Fibroblast of skin of right biceps (primary cell): ENCODE data around the gene PLA2G2D.
"Not testable (repeated sequence)": the region's sequence is repeated elsewhere in the genome, so short reads cannot be mapped to it uniquely, and the experiment has no call there.

Source experiments
- DNase-seq: peaks from one replicate; pipeline ENCODE4 v3.0.0-alpha.2; 2013

The PLA2G2D gene

GRCh38 chr1:20142001-20142710 is 22.8 kb upstream of the PLA2G2D start:
- no peak for DNase-seq

- no peak for DNase-seq
Observed at GRCh38 chr1:20141466-20141865, 22.1 kb upstream of the PLA2G2D start.

GRCh38 chr1:20141001-20141400 is 21.7 kb upstream of the PLA2G2D start:
- no peak for DNase-seq

- DNase-seq, result no peak
Observed at GRCh38 chr1:20139776-20140612, 20.7 kb upstream of the PLA2G2D start.

- DNase-seq, result no peak
Observed at GRCh38 chr1:20138961-20139550, 19.7 kb upstream of the PLA2G2D start, which contains the start of gene PLA2G2F. TSS of gene PLA2G2F (plus strand) at chr1:20139323. CDS start at chr1:20139428, 105 bp downstream.

- DNase-seq, result no peak
Observed at GRCh38 chr1:20138346-20138745, 19.0 kb upstream of the PLA2G2D start.

GRCh38 chr1:20137604-20138003 is 18.3 kb upstream of the PLA2G2D start:
- DNase-seq, result no peak

- no peak for DNase-seq
Observed at GRCh38 chr1:20137055-20137454, 17.7 kb upstream of the PLA2G2D start.

GRCh38 chr1:20136249-20136648 is 16.9 kb upstream of the PLA2G2D start:
- DNase-seq, result no peak

GRCh38 chr1:20134995-20135394 is 15.7 kb upstream of the PLA2G2D start:
- DNase-seq, result no peak

- not testable (repeated sequence) for DNase-seq
Observed at GRCh38 chr1:20130518-20130917, 11.2 kb upstream of the PLA2G2D start.

- no peak for DNase-seq
Observed at GRCh38 chr1:20126806-20127440, 7.6 kb upstream of the PLA2G2D start.

- DNase-seq, result no peak
Observed at GRCh38 chr1:20126041-20126805, 6.9 kb upstream of the PLA2G2D start.

GRCh38 chr1:20125100-20125499 is 5.8 kb upstream of the PLA2G2D start:
- DNase-seq, result no peak

- peak; percentile 80 for DNase-seq
Observed at GRCh38 chr1:20124456-20125057, 5.2 kb upstream of the PLA2G2D start.

GRCh38 chr1:20123722-20124455 is 4.6 kb upstream of the PLA2G2D start:
- DNase-seq, result no peak

GRCh38 chr1:20120796-20121195 is 1.5 kb upstream of the PLA2G2D start:
- DNase-seq, result no peak

- no peak for DNase-seq
Observed at GRCh38 chr1:20117236-20117635, 2.1 kb downstream of the PLA2G2D start.

GRCh38 chr1:20115916-20116315 is 3.4 kb downstream of the PLA2G2D start:
- DNase-seq, result no peak

GRCh38 chr1:20115479-20115878 is 3.9 kb downstream of the PLA2G2D start:
- no peak for DNase-seq

- no peak for DNase-seq
Observed at GRCh38 chr1:20114021-20114648, 5.2 kb downstream of the PLA2G2D start.
